HCT116 (cell line): ENCODE data around the gene SPARC. TPM values are rescaled to one million over a fixed set of nuclear protein-coding genes. Genes with fewer than 3 reads are reported as not detected.
"Not testable (repeated sequence)": the region's sequence is repeated elsewhere in the genome, so short reads cannot be mapped to it uniquely, and the experiment has no call there.

Source experiments
- ATAC-seq: fragments of 200-7000 bp; cut with Tn5 transposase; 2 replicates; pipeline ENCODE4 v1.9.1; 2020; ENCODE audit warnings: mild to moderate bottlenecking, moderate library complexity
- BruUV-seq: library from RNA; stranded (reverse); fragments of 400-500 nt; replicated peaks from 2 replicates; lab custom pipeline; 2021; lab: Mats Ljungman, UMichigan
- CTCF ChIA-PET: fragments of 300-600 bp; sonication (Branson Sonifier 250); formaldehyde crosslinking; loops from one replicate; lab custom pipeline; 2021; ENCODE audit warnings: antibody characterized with exemption; lab: Charles Lee
- POLR2A ChIA-PET: fragments of 300-600, 350-600 bp; sonication (Branson Sonifier 250); formaldehyde crosslinking; loops from one replicate; lab custom pipeline; 2021; ENCODE audit warnings: antibody characterized with exemption; lab: Charles Lee
- RAD21 ChIA-PET, 2 experiments: fragments of 300-600 bp; sonication (Branson Sonifier 250); formaldehyde crosslinking; loops; one replicate each; lab custom pipeline; 2023; ENCODE audit warnings: low total read pairs in 2 of 2; ENCODE audit not compliant: uncharacterized antibody in 2 of 2, unreplicated experiment in 2 of 2, low non-redundant PET in 1 of 2; lab: Charles Lee
- DNase-seq: peaks from one replicate; pipeline ENCODE4 v3.0.0-alpha.2; 2010; ENCODE audit warnings: low read depth, low spot score
- H2AFZ ChIP-seq: fragments of 200-600 bp; shearing (Covaris generic), sonication (generic); 2 replicates; pipeline ENCODE4 v1.6.1; 2017; ENCODE audit warnings: low read depth, mixed run types, mixed read lengths, antibody characterized with exemption, low read length; ENCODE audit not compliant: poor library complexity, severe bottlenecking
- H3K27ac ChIP-seq: 2 replicates; pipeline ENCODE4 v1.5.1; 2012; ENCODE audit warnings: low read depth, low read length
- H3K27me3 ChIP-seq: fragments of 200-600 bp; sonication (generic); 2 replicates; pipeline ENCODE4 v1.6.1; 2016; ENCODE audit warnings: mixed run types, low read length, mixed read lengths; ENCODE audit not compliant: insufficient read depth
- H3K36me3 ChIP-seq, 2 experiments: fragments of 200-500 bp in 1 of 2; fragments of 200-600 bp in 1 of 2; sonication (Bioruptor generic) in 1 of 2; sonication (generic) in 1 of 2; 2 replicates each; pipeline versions ENCODE4 v1.5.1 to v1.6.1; 2014 to 2016; ENCODE audit warnings: low read length in 2 of 2, inconsistent platforms in 1 of 2, mixed read lengths in 1 of 2, mixed run types in 1 of 2; ENCODE audit not compliant: insufficient read depth in 2 of 2, control insufficient read depth in 1 of 2
- H3K4me1 ChIP-seq, 2 experiments: fragments of 200-600 bp in 1 of 2; sonication (generic) in 1 of 2; 2 replicates each; pipeline versions ENCODE4 v1.5.1 to v1.6.1; 2012 to 2017; ENCODE audit warnings: low read length in 2 of 2, inconsistent platforms in 1 of 2, mild to moderate bottlenecking in 1 of 2, mixed read lengths in 1 of 2, mixed run types in 1 of 2, moderate library complexity in 1 of 2; ENCODE audit not compliant: insufficient read depth in 2 of 2, control insufficient read depth in 1 of 2
- H3K4me2 ChIP-seq: fragments of 200-600 bp; sonication (generic); 2 replicates; pipeline ENCODE4 v1.6.1; 2017; ENCODE audit warnings: mixed run types, low read length, mixed read lengths
- H3K4me3 ChIP-seq, 2 experiments: fragments of 200-600 bp in 1 of 2; sonication (generic) in 1 of 2; replicated peaks in 1 of 2; 2 replicates each; pipeline ENCODE4 v1.5.1; 2011 to 2016; ENCODE audit warnings: low read length in 2 of 2, control low read depth in 1 of 2, low read depth in 1 of 2, mild to moderate bottlenecking in 1 of 2, mixed read lengths in 1 of 2, mixed run types in 1 of 2
- H3K79me2 ChIP-seq: fragments of 200-600 bp; sonication (generic); 2 replicates; pipeline ENCODE4 v1.6.1; 2017; ENCODE audit warnings: mild to moderate bottlenecking, mixed run types, low read length, moderate library complexity, mixed read lengths; ENCODE audit not compliant: insufficient read depth
- H3K9ac ChIP-seq: fragments of 200-600 bp; sonication (generic); 2 replicates; pipeline ENCODE4 v1.6.1; 2016; ENCODE audit warnings: low read length, mixed read lengths
- H3K9me2 ChIP-seq: fragments of 200-600 bp; sonication (generic), shearing (Covaris generic); 2 replicates; pipeline ENCODE4 v1.6.1; 2017; ENCODE audit warnings: mixed run types, mild to moderate bottlenecking, moderate library complexity; ENCODE audit not compliant: insufficient read depth
- H3K9me3 ChIP-seq, 2 experiments: fragments of 200-500 bp in 1 of 2; fragments of 200-600 bp in 1 of 2; sonication (Bioruptor generic) in 1 of 2; sonication (generic) in 1 of 2; 2 replicates each; pipeline ENCODE4 v1.6.1; 2014 to 2017; ENCODE audit warnings: low read length in 2 of 2, mixed read lengths in 2 of 2, inconsistent platforms in 1 of 2, low read depth in 1 of 2, mild to moderate bottlenecking in 1 of 2, mixed run types in 1 of 2, moderate library complexity in 1 of 2; ENCODE audit not compliant: control insufficient read depth in 1 of 2, insufficient read depth in 1 of 2
- H4K20me1 ChIP-seq: fragments of 200-600 bp; sonication (generic), shearing (Covaris generic); 2 replicates; pipeline ENCODE4 v1.6.1; 2017; ENCODE audit warnings: mixed run types, mild to moderate bottlenecking, moderate library complexity; ENCODE audit not compliant: insufficient read depth
- ZNF274 ChIP-seq: fragments of 200-500 bp; sonication (Bioruptor generic); IDR thresholded peaks from 2 replicates; pipeline ENCODE4 v1.6.1; 2014; ENCODE audit warnings: mild to moderate bottlenecking, low read depth, low read length, inconsistent platforms
- intact Hi-C: fragments of 100-400 bp; cut with micrococcal nuclease; formaldehyde crosslinking; loops from 2 replicates; pipeline ENCODE4 v1.10.0; 2022
- total RNA-seq: library from RNA; stranded (reverse); gene quantifications from one replicate; pipeline ENCODE4 v1.2.1, GENCODE V29; 2021; ENCODE audit not compliant: unreplicated experiment
- TF ChIP-seq, protein P1 (sequence below): IDR thresholded peaks from 2 replicates; pipeline ENCODE4 v1.6.1; 2012
- TF ChIP-seq, protein P2 (sequence below): IDR thresholded peaks from 2 replicates; pipeline ENCODE4 v1.6.1; 2012; ENCODE audit warnings: low read depth

Gene SPARC
- total RNA-seq, 1 experiment from 2014 or later = 3.0 TPM

DNA sequence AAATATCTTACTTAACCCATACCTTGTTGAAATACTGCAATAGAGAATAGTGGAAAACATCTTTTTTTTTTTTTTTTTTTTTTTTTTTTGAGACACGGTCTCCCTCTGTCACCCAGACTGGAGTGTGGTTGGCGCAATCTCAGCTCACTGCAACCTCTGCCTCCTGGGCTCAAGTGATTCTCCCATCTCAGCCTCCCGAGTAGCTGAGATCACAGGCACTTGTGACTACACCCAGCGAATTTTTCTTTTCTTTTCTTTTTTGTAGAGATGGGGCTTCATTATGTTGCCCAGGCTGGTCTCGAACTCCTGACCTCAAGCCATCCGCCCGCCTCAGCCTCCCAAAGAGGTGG is 6.6 kb downstream of the SPARC start:
- H3K4me3 ChIP-seq, CTCF ChIA-PET, H3K9me2 ChIP-seq, H3K4me2 ChIP-seq, H3K9ac ChIP-seq, H3K79me2 ChIP-seq, POLR2A ChIA-PET, H4K20me1 ChIP-seq, H2AFZ ChIP-seq, H3K36me3 ChIP-seq, DNase-seq, ATAC-seq, BruUV-seq, H3K27ac ChIP-seq, H3K27me3 ChIP-seq, RAD21 ChIA-PET, H3K9me3 ChIP-seq, intact Hi-C loops: not testable (repeated sequence)
- peaks cover 6 to 10% of the 10 kb centered on the region in 2 experiments; a peak in 3 of 4 replicates for H3K4me1 ChIP-seq

DNA sequence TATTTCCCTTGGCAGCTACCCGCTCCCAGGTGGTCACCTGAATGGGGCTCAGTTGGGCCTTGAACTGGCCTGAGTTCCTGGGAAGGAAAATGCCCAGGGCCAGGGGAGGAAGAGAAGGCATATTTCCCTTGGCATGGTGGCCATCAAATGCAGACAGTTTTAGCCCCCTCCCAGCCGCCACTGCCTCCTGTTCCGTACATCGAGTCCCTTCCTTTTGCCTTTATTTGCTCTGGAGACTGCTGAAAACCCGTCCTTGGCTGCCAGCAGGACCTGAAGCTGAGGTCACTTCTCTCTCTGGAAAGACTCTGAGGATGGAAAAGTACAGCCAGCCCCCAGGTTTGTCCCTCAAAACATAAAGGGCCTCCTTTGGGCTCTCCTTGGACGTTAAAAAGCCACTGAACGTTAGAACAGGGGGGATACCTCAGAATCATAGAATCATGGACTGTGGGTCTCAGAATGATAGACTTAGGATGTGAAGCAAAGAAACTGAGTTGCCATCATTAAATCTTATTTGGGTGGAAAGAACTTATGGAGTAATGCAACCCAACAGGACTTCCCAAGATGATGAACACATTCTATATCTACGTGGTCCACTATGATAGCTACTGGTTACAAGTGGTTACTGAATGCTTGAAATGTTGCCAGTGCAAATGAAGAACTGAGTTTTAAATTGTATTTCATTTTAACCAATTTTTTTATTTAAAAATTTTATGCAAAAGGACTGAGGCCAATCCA is 7.1 kb downstream of the SPARC start:
- intact Hi-C loops = no loop called here
- CTCF ChIA-PET = no interaction called here
- no peak overlapping the region for H3K4me2 ChIP-seq
- H3K79me2 ChIP-seq = no peaks in the 10 kb centered on the region
- no peak for ATAC-seq
- RAD21 ChIA-PET = no interaction called here
- no peak overlapping the region for H3K4me3 ChIP-seq
- H4K20me1 ChIP-seq = no peaks in the 10 kb centered on the region
- peaks cover under 1 to 5% of the 10 kb centered on the region in 2 experiments; a peak in 3 of 4 replicates for H3K4me1 ChIP-seq
- TF ChIP-seq, protein P1, sequence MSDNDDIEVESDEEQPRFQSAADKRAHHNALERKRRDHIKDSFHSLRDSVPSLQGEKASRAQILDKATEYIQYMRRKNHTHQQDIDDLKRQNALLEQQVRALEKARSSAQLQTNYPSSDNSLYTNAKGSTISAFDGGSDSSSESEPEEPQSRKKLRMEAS = no peak
- TF ChIP-seq, protein P2, sequence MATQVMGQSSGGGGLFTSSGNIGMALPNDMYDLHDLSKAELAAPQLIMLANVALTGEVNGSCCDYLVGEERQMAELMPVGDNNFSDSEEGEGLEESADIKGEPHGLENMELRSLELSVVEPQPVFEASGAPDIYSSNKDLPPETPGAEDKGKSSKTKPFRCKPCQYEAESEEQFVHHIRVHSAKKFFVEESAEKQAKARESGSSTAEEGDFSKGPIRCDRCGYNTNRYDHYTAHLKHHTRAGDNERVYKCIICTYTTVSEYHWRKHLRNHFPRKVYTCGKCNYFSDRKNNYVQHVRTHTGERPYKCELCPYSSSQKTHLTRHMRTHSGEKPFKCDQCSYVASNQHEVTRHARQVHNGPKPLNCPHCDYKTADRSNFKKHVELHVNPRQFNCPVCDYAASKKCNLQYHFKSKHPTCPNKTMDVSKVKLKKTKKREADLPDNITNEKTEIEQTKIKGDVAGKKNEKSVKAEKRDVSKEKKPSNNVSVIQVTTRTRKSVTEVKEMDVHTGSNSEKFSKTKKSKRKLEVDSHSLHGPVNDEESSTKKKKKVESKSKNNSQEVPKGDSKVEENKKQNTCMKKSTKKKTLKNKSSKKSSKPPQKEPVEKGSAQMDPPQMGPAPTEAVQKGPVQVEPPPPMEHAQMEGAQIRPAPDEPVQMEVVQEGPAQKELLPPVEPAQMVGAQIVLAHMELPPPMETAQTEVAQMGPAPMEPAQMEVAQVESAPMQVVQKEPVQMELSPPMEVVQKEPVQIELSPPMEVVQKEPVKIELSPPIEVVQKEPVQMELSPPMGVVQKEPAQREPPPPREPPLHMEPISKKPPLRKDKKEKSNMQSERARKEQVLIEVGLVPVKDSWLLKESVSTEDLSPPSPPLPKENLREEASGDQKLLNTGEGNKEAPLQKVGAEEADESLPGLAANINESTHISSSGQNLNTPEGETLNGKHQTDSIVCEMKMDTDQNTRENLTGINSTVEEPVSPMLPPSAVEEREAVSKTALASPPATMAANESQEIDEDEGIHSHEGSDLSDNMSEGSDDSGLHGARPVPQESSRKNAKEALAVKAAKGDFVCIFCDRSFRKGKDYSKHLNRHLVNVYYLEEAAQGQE = no peak
- no peak for TF ChIP-seq ZNF274
- no peaks in the 10 kb centered on the region for H3K9me2 ChIP-seq
- POLR2A ChIA-PET = no interaction called here
- H3K9ac ChIP-seq = no peak overlapping the region
- H3K27ac ChIP-seq = no peak overlapping the region
- no peak for DNase-seq
- H3K9me3 ChIP-seq = no peaks in the 10 kb centered on the region
- BruUV-seq = no TSS peak
- H3K27me3 ChIP-seq = 0 out of 2 replicates have a peak, but pooled peaks cover 3% of the 10 kb centered on the region
- no peaks in the 10 kb centered on the region for H3K36me3 ChIP-seq
- H2AFZ ChIP-seq = no peak overlapping the region
